Measurements from ENCODE around the gene ADD1.

GRCh38 chr4:2965262-2965661 lies 121.6 kb downstream of the ADD1 start:
- TF ChIP-seq, protein P1, sequence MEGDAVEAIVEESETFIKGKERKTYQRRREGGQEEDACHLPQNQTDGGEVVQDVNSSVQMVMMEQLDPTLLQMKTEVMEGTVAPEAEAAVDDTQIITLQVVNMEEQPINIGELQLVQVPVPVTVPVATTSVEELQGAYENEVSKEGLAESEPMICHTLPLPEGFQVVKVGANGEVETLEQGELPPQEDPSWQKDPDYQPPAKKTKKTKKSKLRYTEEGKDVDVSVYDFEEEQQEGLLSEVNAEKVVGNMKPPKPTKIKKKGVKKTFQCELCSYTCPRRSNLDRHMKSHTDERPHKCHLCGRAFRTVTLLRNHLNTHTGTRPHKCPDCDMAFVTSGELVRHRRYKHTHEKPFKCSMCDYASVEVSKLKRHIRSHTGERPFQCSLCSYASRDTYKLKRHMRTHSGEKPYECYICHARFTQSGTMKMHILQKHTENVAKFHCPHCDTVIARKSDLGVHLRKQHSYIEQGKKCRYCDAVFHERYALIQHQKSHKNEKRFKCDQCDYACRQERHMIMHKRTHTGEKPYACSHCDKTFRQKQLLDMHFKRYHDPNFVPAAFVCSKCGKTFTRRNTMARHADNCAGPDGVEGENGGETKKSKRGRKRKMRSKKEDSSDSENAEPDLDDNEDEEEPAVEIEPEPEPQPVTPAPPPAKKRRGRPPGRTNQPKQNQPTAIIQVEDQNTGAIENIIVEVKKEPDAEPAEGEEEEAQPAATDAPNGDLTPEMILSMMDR (IDR thresholded peaks at IDR 0.05), result no peak
- TF ChIP-seq POLR2A (IDR thresholded peaks at IDR 0.05), result no peak
- no peak for TF ChIP-seq EP300 (IDR thresholded peaks at IDR 0.05)

Measured in tibial nerve (tissue), 4 donors.